GM12878 (cell line): ENCODE data around the gene NUMBL. TPM values are rescaled to one million over a fixed set of nuclear protein-coding genes. Genes with fewer than 3 reads are reported as not detected.

Experiments used
- ATAC-seq: fragments of 200-7000 bp; cut with Tn5 transposase; 3 replicates; pipeline ENCODE4 v1.9.1; 2020; ENCODE audit warnings: mild to moderate bottlenecking, moderate library complexity
- BruUV-seq: library from RNA; stranded (reverse); fragments of 400-500 nt; replicated peaks from 2 replicates; lab custom pipeline; 2021; lab: Mats Ljungman, UMichigan
- CTCF ChIA-PET: fragments of 300-600 bp; sonication (Branson Sonifier 250); formaldehyde crosslinking; extraction: SDS; loops from one replicate; lab custom pipeline; 2021; ENCODE audit warnings: inconsistent platforms; lab: Yijun Ruan, JAX
- POLR2A ChIA-PET: fragments of 350-600 bp; formaldehyde crosslinking; extraction: SDS; loops from one replicate; lab custom pipeline; 2021; ENCODE audit warnings: inconsistent platforms; lab: Charles Lee
- RAD21 ChIA-PET: fragments of 300-600 bp; sonication (Branson Sonifier 250); formaldehyde crosslinking; loops from one replicate; lab custom pipeline; 2023; ENCODE audit warnings: antibody characterized with exemption; ENCODE audit not compliant: unreplicated experiment; lab: Charles Lee
- SMC1A ChIA-PET: fragments of 300-600 bp; sonication (Branson Sonifier 250); formaldehyde crosslinking; loops from one replicate; lab custom pipeline; 2023; ENCODE audit not compliant: unreplicated experiment, uncharacterized antibody; lab: Charles Lee
- DNase-seq: peaks from one replicate; pipeline ENCODE4 v3.0.0-alpha.2; 2011; ENCODE audit warnings: low read depth, low spot score
- FAIRE-seq: peaks from 3 replicates; lab custom pipeline; 2011; peaks lifted over from hg19 to GRCh38; lab: Jason Lieb, UNC
- H2AFZ ChIP-seq: 2 replicates; pipeline ENCODE4 v1.6.0; 2011; ENCODE audit warnings: low read depth, low read length, control low read depth; ENCODE audit not compliant: control insufficient read depth
- H3K27ac ChIP-seq: 2 replicates; pipeline ENCODE4 v1.5.1; 2011; ENCODE audit warnings: control low read depth; ENCODE audit not compliant: control insufficient read depth, insufficient read depth
- H3K27me3 ChIP-seq, 2 experiments: replicated peaks in 1 of 2; 2 replicates each; pipeline versions ENCODE4 v1.6.0 to v1.6.1; 2011; ENCODE audit warnings: low read length in 1 of 2; ENCODE audit not compliant: control insufficient read depth in 2 of 2, insufficient read depth in 2 of 2
- H3K36me3 ChIP-seq, 2 experiments: 2 replicates each; pipeline ENCODE4 v1.5.1; 2011; ENCODE audit warnings: low read length in 1 of 2; ENCODE audit not compliant: control insufficient read depth in 2 of 2, insufficient read depth in 2 of 2
- H3K4me1 ChIP-seq: 2 replicates; pipeline ENCODE4 v1.6.1; 2011; ENCODE audit warnings: mild to moderate bottlenecking, low read length, moderate library complexity, mixed read lengths; ENCODE audit not compliant: control insufficient read depth, insufficient read depth
- H3K4me2 ChIP-seq: 2 replicates; pipeline ENCODE4 v1.6.0; 2011; ENCODE audit warnings: control low read depth; ENCODE audit not compliant: control insufficient read depth, insufficient read depth
- H3K4me3 ChIP-seq: fragments of 200-600 bp; sonication (generic); 2 replicates; pipeline ENCODE4 v1.5.1; 2016
- H3K79me2 ChIP-seq: 2 replicates; pipeline ENCODE4 v1.6.0; 2011; ENCODE audit warnings: low read length; ENCODE audit not compliant: control insufficient read depth, insufficient read depth
- H3K9ac ChIP-seq: 2 replicates; pipeline ENCODE4 v1.8.0; 2011; ENCODE audit warnings: low read length, control low read depth, mixed read lengths; ENCODE audit not compliant: control insufficient read depth, insufficient read depth
- H3K9me3 ChIP-seq: replicated peaks from 3 replicates; pipeline ENCODE4 v1.5.1; 2011; ENCODE audit warnings: mild to moderate bottlenecking, low read length; ENCODE audit not compliant: control insufficient read depth, insufficient read depth
- H4K20me1 ChIP-seq: 2 replicates; pipeline ENCODE4 v1.6.0; 2011; ENCODE audit not compliant: control insufficient read depth, insufficient read depth
- ZBTB11 ChIP-seq: fragments of 450-650 bp; formaldehyde crosslinking; IDR thresholded peaks from 2 replicates; pipeline ENCODE4 v1.5.0; 2022; ENCODE audit warnings: mild to moderate bottlenecking, missing genetic modification characterization
- WGBS: methylation state at CpG from one replicate; pipeline ENCODE4 v1.1.6; 2016; ENCODE audit warnings: low lambda C conversion rate; ENCODE audit not compliant: insufficient replicate concordance, insufficient coverage; ENCODE audit errors: missing lambda C conversion rate; 5-methylcytosine and 5-hydroxymethylcytosine counted together
- in situ Hi-C: fragments of 300-500 bp; cut with MboI; formaldehyde crosslinking; loops from 9 replicates; pipeline ENCODE4 v1.14.3; 2018; ENCODE audit warnings: mixed read lengths
- intact Hi-C: fragments of 100-400 bp; cut with micrococcal nuclease; formaldehyde crosslinking; loops from one replicate; pipeline ENCODE4 v1.14.2; 2022; ENCODE audit not compliant: unreplicated experiment
- polyA plus RNA-seq, 11 experiments: library from polyadenylated mRNA; depleted of rRNA in 4 of 11; unstranded in 6 of 11; stranded (reverse) in 5 of 11; fragments of >200 nt; fragmentation: Nextera tagmentation in 4 of 11; fragmentation: Illumina TruSeq in 1 of 11; extraction: Ambion mirVana in 4 of 11; extraction: Trizol in 1 of 11; gene quantifications; 1 replicate in 1 of 11; 2 replicates in 10 of 11; pipeline versions ENCODE4 v1.2.1 to v1.2.3, GENCODE V29; 2011 to 2016; ENCODE audit warnings: inconsistent platforms in 2 of 11, missing spikeins in 2 of 11, low read depth in 1 of 11
- total RNA-seq, 4 experiments: library from RNA; depleted of rRNA in 3 of 4; stranded (reverse); fragments of >200 nt in 3 of 4; fragmentation: Illumina TruSeq in 1 of 4; extraction: Trizol in 1 of 4; gene quantifications; 2 replicates each; pipeline versions ENCODE4 v1.2.1 to v1.2.3, GENCODE V29; 2013 to 2021
- TF ChIP-seq, protein P1 (sequence below): fragments of 450-650 bp; IDR thresholded peaks from 2 replicates; pipeline ENCODE4 v1.6.1; 2018; ENCODE audit warnings: borderline replicate concordance, mild to moderate bottlenecking; ENCODE audit not compliant: partially characterized antibody

Gene NUMBL
- total and polyA plus RNA-seq, 10 of the 15 experiments (the other 5 are each of a cell fraction or from before 2014, with no cell fraction given): 0.16 to 9.4 (median 1.9) TPM

DNA sequence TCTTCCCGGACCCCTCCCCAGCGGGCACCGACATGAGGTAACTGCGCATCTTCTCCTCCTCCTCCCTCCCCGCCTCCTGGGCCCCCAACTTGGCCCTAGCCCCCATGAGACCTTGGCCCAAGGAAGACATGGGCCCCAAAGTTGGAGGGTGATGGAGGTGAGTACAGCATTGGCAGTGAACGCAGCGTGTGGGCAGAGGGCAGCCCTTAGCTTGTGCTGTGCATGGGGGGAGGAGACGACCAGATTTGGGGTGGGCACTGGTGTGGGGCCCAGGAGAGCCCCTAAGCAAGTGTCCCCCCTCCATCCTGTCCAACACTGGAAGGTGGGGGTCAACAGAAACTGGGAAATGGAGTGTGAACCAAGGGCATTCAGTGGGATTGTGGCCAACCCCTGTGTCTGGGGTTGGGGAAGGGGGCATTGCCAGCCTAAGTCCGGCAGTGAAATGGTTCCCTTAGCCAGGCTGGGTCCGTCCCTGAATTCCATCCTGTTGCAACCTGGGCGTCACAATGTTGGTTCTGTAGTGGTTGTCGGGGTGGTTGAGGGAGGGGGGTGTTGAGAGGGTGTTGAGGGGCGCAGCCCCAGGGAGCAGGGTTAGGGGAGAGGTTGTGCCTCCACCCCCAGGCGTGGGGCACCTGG, 23.5 kb downstream of the NUMBL start:
- Histone ChIP-seq H3K79me2 (no peaks in the 10 kb centered on the region), H3K4me3 (no peak overlapping the region), H3K36me3 (peaks cover 2 to 8% of the 10 kb centered on the region in 2 experiments; a peak in 1 of 4 replicates), H4K20me1 (no peaks in the 10 kb centered on the region), H3K9me3 (peaks cover 5% of the 10 kb centered on the region; the same call in 2 of the 3 replicates), H2AFZ (no peak overlapping the region), H3K27ac (no peak overlapping the region), H3K9ac (no peak overlapping the region), H3K4me1 (peaks cover 6% of the 10 kb centered on the region), H3K27me3 (no peaks in the 10 kb centered on the region), H3K4me2 (no peak overlapping the region)
- BruUV-seq: TSS peak; percentile 62
- FAIRE-seq: no peak
- ATAC-seq: no peak
- ChIA-PET SMC1A (no interaction called here), RAD21 (no interaction called here), CTCF (interaction anchor here (1.2 kb wide), 1 partner anchor 152 kb away, joined by 3 read pairs; no protein-coding TSS in a partner anchor), POLR2A (no interaction called here)
- WGBS: 83% methylated on average over 14 of the region's 14 CpGs
- TF ChIP-seq ZBTB11 (CRISPR knock-in tag): peak; percentile 53; the same call in 1 of the 2 replicates
- TF ChIP-seq, protein P1, sequence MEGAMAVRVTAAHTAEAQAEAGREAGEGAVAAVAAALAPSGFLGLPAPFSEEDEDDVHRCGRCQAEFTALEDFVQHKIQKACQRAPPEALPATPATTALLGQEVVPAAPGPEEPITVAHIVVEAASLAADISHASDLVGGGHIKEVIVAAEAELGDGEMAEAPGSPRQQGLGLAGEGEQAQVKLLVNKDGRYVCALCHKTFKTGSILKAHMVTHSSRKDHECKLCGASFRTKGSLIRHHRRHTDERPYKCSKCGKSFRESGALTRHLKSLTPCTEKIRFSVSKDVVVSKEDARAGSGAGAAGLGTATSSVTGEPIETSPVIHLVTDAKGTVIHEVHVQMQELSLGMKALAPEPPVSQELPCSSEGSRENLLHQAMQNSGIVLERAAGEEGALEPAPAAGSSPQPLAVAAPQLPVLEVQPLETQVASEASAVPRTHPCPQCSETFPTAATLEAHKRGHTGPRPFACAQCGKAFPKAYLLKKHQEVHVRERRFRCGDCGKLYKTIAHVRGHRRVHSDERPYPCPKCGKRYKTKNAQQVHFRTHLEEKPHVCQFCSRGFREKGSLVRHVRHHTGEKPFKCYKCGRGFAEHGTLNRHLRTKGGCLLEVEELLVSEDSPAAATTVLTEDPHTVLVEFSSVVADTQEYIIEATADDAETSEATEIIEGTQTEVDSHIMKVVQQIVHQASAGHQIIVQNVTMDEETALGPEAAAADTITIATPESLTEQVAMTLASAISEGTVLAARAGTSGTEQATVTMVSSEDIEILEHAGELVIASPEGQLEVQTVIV: no peak
- intact Hi-C loops: no loop called here
- no peak for DNase-seq
- in situ Hi-C loops: no loop called here
